ENCODE measurements around the gene MRM2.

The MRM2 gene

DNA sequence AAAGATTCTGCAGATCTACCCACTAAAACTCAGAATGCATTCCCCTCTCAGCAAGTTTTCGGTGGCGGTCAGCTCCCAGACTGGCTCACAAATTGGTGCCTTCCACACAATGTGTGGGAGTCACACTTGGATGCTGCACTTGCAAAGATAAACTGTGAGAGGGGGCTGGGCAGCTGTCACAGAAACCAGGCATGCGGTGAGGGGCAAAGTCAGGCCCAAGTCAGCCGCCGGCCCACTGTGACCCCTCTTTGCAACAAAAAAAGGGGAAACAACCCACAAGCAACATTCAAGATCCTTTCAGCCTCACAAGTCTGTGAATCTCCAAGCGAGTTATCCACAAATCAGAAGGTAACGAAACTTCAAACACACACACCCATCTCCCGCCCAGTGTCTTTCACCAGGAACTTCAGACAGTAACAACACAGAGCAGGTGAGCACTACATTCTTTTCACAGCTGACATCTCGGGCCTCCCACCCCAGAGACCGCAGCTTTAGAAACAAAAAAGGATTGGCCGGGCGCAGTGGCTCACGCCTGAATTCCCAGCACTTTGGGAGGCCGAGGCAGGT, 40.3 kb upstream of the MRM2 start:
- no peak overlapping the region for H3K27ac ChIP-seq

DNA sequence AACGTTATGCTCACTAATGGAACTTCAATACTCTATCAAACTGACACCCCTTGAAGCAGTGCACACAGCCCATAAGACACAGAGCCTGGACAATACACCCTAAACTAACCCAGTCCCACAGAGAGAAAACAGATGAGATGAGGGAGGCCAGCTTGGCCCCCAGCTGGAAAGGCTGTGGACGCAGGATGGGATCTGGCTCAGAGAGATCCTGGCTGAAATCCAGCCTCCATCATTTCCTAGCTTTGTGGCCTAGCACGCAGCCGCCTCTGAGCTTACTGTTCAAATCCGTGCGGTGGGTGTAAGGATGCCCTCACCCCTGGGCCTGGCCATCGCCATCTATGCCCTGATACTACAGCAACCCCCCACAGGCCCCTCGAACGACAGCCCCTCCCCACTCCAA, 39.5 kb upstream of the MRM2 start:
- no peak overlapping the region for H3K27ac ChIP-seq
- no peak for TF ChIP-seq ZFX (IDR thresholded peaks at IDR 0.05)
- TF ChIP-seq, protein P1, sequence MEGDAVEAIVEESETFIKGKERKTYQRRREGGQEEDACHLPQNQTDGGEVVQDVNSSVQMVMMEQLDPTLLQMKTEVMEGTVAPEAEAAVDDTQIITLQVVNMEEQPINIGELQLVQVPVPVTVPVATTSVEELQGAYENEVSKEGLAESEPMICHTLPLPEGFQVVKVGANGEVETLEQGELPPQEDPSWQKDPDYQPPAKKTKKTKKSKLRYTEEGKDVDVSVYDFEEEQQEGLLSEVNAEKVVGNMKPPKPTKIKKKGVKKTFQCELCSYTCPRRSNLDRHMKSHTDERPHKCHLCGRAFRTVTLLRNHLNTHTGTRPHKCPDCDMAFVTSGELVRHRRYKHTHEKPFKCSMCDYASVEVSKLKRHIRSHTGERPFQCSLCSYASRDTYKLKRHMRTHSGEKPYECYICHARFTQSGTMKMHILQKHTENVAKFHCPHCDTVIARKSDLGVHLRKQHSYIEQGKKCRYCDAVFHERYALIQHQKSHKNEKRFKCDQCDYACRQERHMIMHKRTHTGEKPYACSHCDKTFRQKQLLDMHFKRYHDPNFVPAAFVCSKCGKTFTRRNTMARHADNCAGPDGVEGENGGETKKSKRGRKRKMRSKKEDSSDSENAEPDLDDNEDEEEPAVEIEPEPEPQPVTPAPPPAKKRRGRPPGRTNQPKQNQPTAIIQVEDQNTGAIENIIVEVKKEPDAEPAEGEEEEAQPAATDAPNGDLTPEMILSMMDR (conservative IDR thresholded peaks at IDR 0.05): no peak

More for the DNA sequence above, 40.3 kb upstream of the MRM2 start:
- TF ChIP-seq ZFX (IDR thresholded peaks at IDR 0.05): no peak
- TF ChIP-seq, protein P1 (conservative IDR thresholded peaks at IDR 0.05): no peak

GRCh38 chr7:2280424-2280823, 38.4 kb upstream of the MRM2 start:
- no peak overlapping the region for H3K27ac ChIP-seq
- TF ChIP-seq, protein P1 (conservative IDR thresholded peaks at IDR 0.05): no peak
- TF ChIP-seq ZFX (IDR thresholded peaks at IDR 0.05): no peak

- TF ChIP-seq, protein P1 (conservative IDR thresholded peaks at IDR 0.05): no peak
- TF ChIP-seq ZFX (IDR thresholded peaks at IDR 0.05): no peak
- H3K27ac ChIP-seq: no peak overlapping the region
Observed at GRCh38 chr7:2279896-2280295, 37.9 kb upstream of the MRM2 start.

- TF ChIP-seq, protein P1 (conservative IDR thresholded peaks at IDR 0.05): no peak
- no peak for TF ChIP-seq ZFX (IDR thresholded peaks at IDR 0.05)
- no peak overlapping the region for H3K27ac ChIP-seq
Observed at GRCh38 chr7:2278026-2278425, 36.0 kb upstream of the MRM2 start.

DNA sequence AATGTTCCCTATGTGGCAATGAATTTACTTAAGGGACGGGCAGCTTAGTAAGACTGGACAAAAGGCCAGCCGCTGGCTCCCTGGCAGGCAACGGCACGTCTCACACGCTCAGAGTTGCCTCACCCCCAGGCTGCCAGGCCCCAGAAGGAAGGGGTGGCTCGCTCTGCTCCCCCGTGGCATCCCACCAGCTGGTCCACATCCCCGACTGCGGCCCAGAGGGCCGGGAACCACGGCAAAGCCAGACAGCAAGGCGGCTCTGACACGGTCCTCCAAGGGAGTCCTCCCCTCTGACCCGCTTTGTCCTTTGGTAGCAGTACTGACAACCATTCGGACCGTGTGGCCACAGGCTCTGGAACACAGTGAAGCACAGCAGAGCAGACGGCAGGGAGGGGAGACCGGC, 34.1 kb upstream of the MRM2 start:
- no peak overlapping the region for H3K27ac ChIP-seq
- TF ChIP-seq, protein P1 (conservative IDR thresholded peaks at IDR 0.05): no peak
- no peak for TF ChIP-seq ZFX (IDR thresholded peaks at IDR 0.05)

DNA sequence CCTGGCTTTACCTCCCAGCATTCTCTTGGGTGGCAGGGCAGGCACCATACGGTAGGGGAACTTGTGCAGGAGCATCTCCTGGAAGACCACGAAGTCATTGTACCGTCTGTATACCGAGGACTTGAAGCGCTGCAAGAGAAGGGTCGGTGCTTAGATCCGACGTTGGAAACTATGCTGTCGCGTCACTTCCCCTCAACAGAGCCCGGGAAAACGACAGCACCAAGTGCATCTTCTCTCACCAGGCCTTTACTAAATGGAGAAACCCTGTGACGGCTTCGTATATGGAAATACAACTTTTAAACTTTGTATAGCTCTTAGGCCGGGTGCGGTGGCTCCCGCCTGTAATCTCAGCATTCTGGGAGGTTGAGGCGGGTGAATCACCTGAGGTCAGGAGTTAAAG, 33.1 kb upstream of the MRM2 start:
- no peak overlapping the region for H3K27ac ChIP-seq
- no peak for TF ChIP-seq ZFX (IDR thresholded peaks at IDR 0.05)
- TF ChIP-seq, protein P1 (conservative IDR thresholded peaks at IDR 0.05): no peak

Measured in C4-2B (cell line).